H1 (cell line): ENCODE results near the gene ASPG.

Experiments
- CEBPB ChIP-seq: IDR thresholded peaks from 2 replicates; pipeline ENCODE4 v1.6.1; 2012; ENCODE audit warnings: low read depth, low read length
- CTCF ChIP-seq, 3 experiments: IDR thresholded peaks; 1 replicate in 2 of 3; 2 replicates in 1 of 3; pipeline versions ENCODE4 v1.5.1 to v1.6.1; 2011; ENCODE audit warnings: low read length in 3 of 3, mild to moderate bottlenecking in 3 of 3, inconsistent platforms in 2 of 3, low read depth in 1 of 3, moderate library complexity in 1 of 3; ENCODE audit not compliant: insufficient read depth in 1 of 3; ENCODE audit errors: control extremely low read depth in 1 of 3
- E2F6 ChIP-seq: IDR thresholded peaks from 2 replicates; pipeline ENCODE4 v1.6.1; 2012; ENCODE audit warnings: inconsistent platforms
- EGR1 ChIP-seq: IDR thresholded peaks from 2 replicates; pipeline ENCODE4 v1.6.1; 2011; ENCODE audit warnings: low read depth, low read length, borderline replicate concordance
- EP300 ChIP-seq, 2 experiments: IDR thresholded peaks; 1 replicate in 1 of 2; 2 replicates in 1 of 2; pipeline ENCODE4 v1.6.1; 2011 to 2012; ENCODE audit warnings: low read depth in 2 of 2, low read length in 2 of 2, mild to moderate bottlenecking in 2 of 2, borderline replicate concordance in 1 of 2, inconsistent platforms in 1 of 2, moderate library complexity in 1 of 2
- FOSL1 ChIP-seq: IDR thresholded peaks from 2 replicates; pipeline ENCODE4 v1.6.1; 2011; ENCODE audit warnings: mild to moderate bottlenecking, low read depth, low read length, moderate library complexity; ENCODE audit not compliant: insufficient read depth
- HDAC2 ChIP-seq, 2 experiments: fragments of 300-600 bp in 1 of 2; sonication (generic) in 1 of 2; IDR thresholded peaks; 2 replicates each; pipeline ENCODE4 v1.6.1; 2011 to 2012; ENCODE audit warnings: low read depth in 2 of 2, low read length in 2 of 2, mild to moderate bottlenecking in 2 of 2, moderate library complexity in 2 of 2, borderline replicate concordance in 1 of 2, inconsistent platforms in 1 of 2
- MAFK ChIP-seq: IDR thresholded peaks from 2 replicates; pipeline ENCODE4 v1.6.1; 2012; ENCODE audit warnings: low read depth, mild to moderate bottlenecking, improper control_type of control experiment, low read length
- SAP30 ChIP-seq: fragments of 300-600 bp; sonication (generic); IDR thresholded peaks from 2 replicates; pipeline ENCODE4 v1.7.1; 2012; ENCODE audit warnings: low read length, moderate library complexity, mild to moderate bottlenecking, inconsistent platforms; ENCODE audit not compliant: insufficient read depth, insufficient replicate concordance
- SIN3A ChIP-seq, 2 experiments: IDR thresholded peaks in 1 of 2; conservative IDR thresholded peaks in 1 of 2; 2 replicates each; pipeline ENCODE4 v1.6.1; 2011 to 2012; ENCODE audit warnings: low read length in 2 of 2, improper control_type of control experiment in 1 of 2, low read depth in 1 of 2, mild to moderate bottlenecking in 1 of 2
- TBP ChIP-seq: IDR thresholded peaks from 2 replicates; pipeline ENCODE4 v1.6.1; 2011; ENCODE audit warnings: low read depth, low read length, improper control_type of control experiment
- ZNF274 ChIP-seq: IDR thresholded peaks from 2 replicates; pipeline ENCODE4 v1.7.0; 2012; ENCODE audit warnings: low read length, borderline replicate concordance; ENCODE audit errors: extremely low read depth

GRCh38 chr14:104081951-104082464, 3.5 kb upstream of the ASPG start:
- no peak for TF ChIP-seq SAP30
- TF ChIP-seq HDAC2 (IDR thresholded peaks at IDR 0.05; ENCODE audit: borderline replicate concordance in 1 of 2, low read depth in 2 of 2, low read length in 2 of 2), result no peak
- TF ChIP-seq EGR1, result no peak
- TF ChIP-seq CTCF (IDR thresholded peaks at IDR 0.05; ENCODE audit: control extremely low read depth in 1 of 3, insufficient read depth in 1 of 3, low read depth in 1 of 3, low read length in 3 of 3), result no peak
- TF ChIP-seq MAFK, result no peak
- no peak for TF ChIP-seq SIN3A (conservative IDR thresholded peaks at IDR 0.05 in 1 of 2, IDR thresholded peaks at IDR 0.05 in 1 of 2; ENCODE audit: low read depth in 1 of 2, low read length in 2 of 2)
- no peak for TF ChIP-seq CEBPB
- TF ChIP-seq TBP, result no peak
- TF ChIP-seq FOSL1, result no peak
- no peak for TF ChIP-seq ZNF274
- no peak for TF ChIP-seq EP300 (IDR thresholded peaks at IDR 0.05; ENCODE audit: borderline replicate concordance in 1 of 2, low read depth in 2 of 2, low read length in 2 of 2)
- no peak for TF ChIP-seq E2F6
